Measurements from ENCODE around the gene BNC2.

DNA sequence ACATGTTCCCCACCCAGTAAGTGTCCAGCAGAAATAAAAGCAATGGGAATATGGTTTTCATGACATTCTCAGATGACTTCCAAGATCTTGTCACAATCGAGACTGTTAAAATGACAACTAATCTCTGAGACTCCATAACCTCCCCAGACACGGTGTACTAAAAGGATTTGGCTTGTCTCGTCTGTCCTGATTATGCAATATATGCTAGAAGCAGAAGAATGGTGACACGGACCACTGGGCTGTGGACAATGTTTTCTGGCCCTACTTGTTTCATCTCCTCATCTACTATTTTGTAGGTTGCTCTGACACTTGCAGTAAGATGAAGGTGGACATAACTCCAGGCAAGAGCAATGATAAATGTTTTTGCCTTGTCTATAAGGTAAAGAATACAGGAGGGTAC is 56.6 kb downstream of the BNC2 start:
- TF ChIP-seq POLR2A (IDR thresholded peaks at IDR 0.05; ENCODE audit: low read length) = no peak
- TF ChIP-seq GATA1 (IDR thresholded peaks at IDR 0.05; ENCODE audit: low read depth, low read length) = no peak
